ENCODE results near the gene TARS3. TPM values are rescaled to one million over a fixed set of nuclear protein-coding genes. Genes with fewer than 3 reads are reported as not detected.

TARS3 gene
- total and polyA plus RNA-seq, 2 donors from 2014 or later: 7.8 to 13.8 TPM

- no peak for TF ChIP-seq CTCF (IDR thresholded peaks at IDR 0.05; ENCODE audit: borderline replicate concordance, extremely low read depth, insufficient read depth)
- no peak overlapping the region for H3K27ac ChIP-seq (ENCODE audit: low read depth in 2 of 2, low read length in 2 of 2)
- H3K36me3 ChIP-seq (ENCODE audit: control insufficient read depth in 2 of 3, insufficient read depth in 3 of 3, low read length in 3 of 3): peaks cover 2 to 21% (median 13%) of the 10 kb centered on the region in 3 donors
- H3K9me3 ChIP-seq (ENCODE audit: control insufficient read depth in 2 of 3, insufficient read depth in 1 of 3, low read length in 3 of 3): no peaks in the 10 kb centered on the region
- no peak overlapping the region for H3K4me3 ChIP-seq (ENCODE audit: low read length in 3 of 3)
- H3K27me3 ChIP-seq (ENCODE audit: control insufficient read depth, insufficient read depth, low read length): no peaks in the 10 kb centered on the region
- H3K4me1 ChIP-seq (ENCODE audit: control insufficient read depth in 2 of 3, insufficient read depth in 2 of 3, low read depth in 1 of 3, low read length in 3 of 3): no peaks in the 10 kb centered on the region
- DNase-seq (no peak), FAIRE-seq (no peak)
- no peak overlapping the region for H3K9ac ChIP-seq (ENCODE audit: low read length in 3 of 3)
- intact Hi-C loops (cut with DNase I): no loop called here
Observed at GRCh38 chr15:101718896-101719295, 5.4 kb downstream of the TARS3 start.

- Histone ChIP-seq H3K9ac (ENCODE audit: low read length in 3 of 3) (no peak overlapping the region), H3K36me3 (ENCODE audit: control insufficient read depth in 2 of 3, insufficient read depth in 3 of 3, low read length in 3 of 3) (peaks cover 0 to 53% (median 34%) of the 10 kb centered on the region in 3 donors), H3K4me3 (ENCODE audit: low read length in 3 of 3) (no peak overlapping the region), H3K4me1 (ENCODE audit: control insufficient read depth in 2 of 3, insufficient read depth in 2 of 3, low read depth in 1 of 3, low read length in 3 of 3) (no peaks in the 10 kb centered on the region), H3K9me3 (ENCODE audit: control insufficient read depth in 2 of 3, insufficient read depth in 1 of 3, low read length in 3 of 3) (no peaks in the 10 kb centered on the region), H3K27ac (ENCODE audit: low read depth in 2 of 2, low read length in 2 of 2) (no peak overlapping the region), H3K27me3 (ENCODE audit: control insufficient read depth, insufficient read depth, low read length) (no peaks in the 10 kb centered on the region)
- FAIRE-seq: no peak
- intact Hi-C loops (cut with DNase I): no loop called here
- no peak for DNase-seq
- TF ChIP-seq CTCF (IDR thresholded peaks at IDR 0.05; ENCODE audit: borderline replicate concordance, extremely low read depth, insufficient read depth): no peak
Observed at GRCh38 chr15:101712078-101712477, 12.2 kb downstream of the TARS3 start.

GRCh38 chr15:101710806-101711205 lies 13.5 kb downstream of the TARS3 start:
- Histone ChIP-seq H3K27me3 (ENCODE audit: control insufficient read depth, insufficient read depth, low read length) (no peaks in the 10 kb centered on the region), H3K9me3 (ENCODE audit: control insufficient read depth in 2 of 3, insufficient read depth in 1 of 3, low read length in 3 of 3) (no peaks in the 10 kb centered on the region), H3K4me3 (ENCODE audit: low read length in 3 of 3) (no peak overlapping the region), H3K27ac (ENCODE audit: low read depth in 2 of 2, low read length in 2 of 2) (no peak overlapping the region), H3K36me3 (ENCODE audit: control insufficient read depth in 2 of 3, insufficient read depth in 3 of 3, low read length in 3 of 3) (peaks cover 0 to 54% (median 35%) of the 10 kb centered on the region in 3 donors), H3K4me1 (ENCODE audit: control insufficient read depth in 2 of 3, insufficient read depth in 2 of 3, low read depth in 1 of 3, low read length in 3 of 3) (no peaks in the 10 kb centered on the region), H3K9ac (ENCODE audit: low read length in 3 of 3) (no peak overlapping the region)
- FAIRE-seq (no peak), DNase-seq (no peak)
- no peak for TF ChIP-seq CTCF (IDR thresholded peaks at IDR 0.05; ENCODE audit: borderline replicate concordance, extremely low read depth, insufficient read depth)
- intact Hi-C loops (cut with DNase I): no loop called here

- peaks cover 0 to 58% (median 41%) of the 10 kb centered on the region in 3 donors for H3K36me3 ChIP-seq (ENCODE audit: control insufficient read depth in 2 of 3, insufficient read depth in 3 of 3, low read length in 3 of 3)
- no peak for DNase-seq
- H3K4me3 ChIP-seq (ENCODE audit: low read length in 3 of 3): no peak overlapping the region
- no peaks in the 10 kb centered on the region for H3K27me3 ChIP-seq (ENCODE audit: control insufficient read depth, insufficient read depth, low read length)
- no peak overlapping the region for H3K9ac ChIP-seq (ENCODE audit: low read length in 3 of 3)
- H3K4me1 ChIP-seq (ENCODE audit: control insufficient read depth in 2 of 3, insufficient read depth in 2 of 3, low read depth in 1 of 3, low read length in 3 of 3): no peaks in the 10 kb centered on the region
- no peak for TF ChIP-seq CTCF (IDR thresholded peaks at IDR 0.05; ENCODE audit: borderline replicate concordance, extremely low read depth, insufficient read depth)
- no peaks in the 10 kb centered on the region for H3K9me3 ChIP-seq (ENCODE audit: control insufficient read depth in 2 of 3, insufficient read depth in 1 of 3, low read length in 3 of 3)
- FAIRE-seq: no peak
- H3K27ac ChIP-seq (ENCODE audit: low read depth in 2 of 2, low read length in 2 of 2): no peak overlapping the region
- intact Hi-C loops (cut with DNase I): no loop called here
Observed at GRCh38 chr15:101709466-101709865, 14.8 kb downstream of the TARS3 start.
